A172 (cell line): Measurements from ENCODE around the gene ESYT2. TPM values are rescaled to one million over a fixed set of nuclear protein-coding genes. Genes with fewer than 3 reads are reported as not detected.
"Not testable (repeated sequence)": the region's sequence is repeated elsewhere in the genome, so short reads cannot be mapped to it uniquely, and the experiment has no call there.

Experiments used
- DNase-seq: peaks from one replicate; pipeline ENCODE4 v3.0.0-alpha.2; 2015; ENCODE audit warnings: low spot score
- total RNA-seq: library from RNA; depleted of rRNA; stranded (reverse); fragments of >200 nt; shearing (Covaris generic); gene quantifications from 2 replicates; pipeline ENCODE4 v1.2.3, GENCODE V29; 2014

The ESYT2 gene
- total RNA-seq, 1 experiment from 2014 or later, result 48.4 TPM

DNA sequence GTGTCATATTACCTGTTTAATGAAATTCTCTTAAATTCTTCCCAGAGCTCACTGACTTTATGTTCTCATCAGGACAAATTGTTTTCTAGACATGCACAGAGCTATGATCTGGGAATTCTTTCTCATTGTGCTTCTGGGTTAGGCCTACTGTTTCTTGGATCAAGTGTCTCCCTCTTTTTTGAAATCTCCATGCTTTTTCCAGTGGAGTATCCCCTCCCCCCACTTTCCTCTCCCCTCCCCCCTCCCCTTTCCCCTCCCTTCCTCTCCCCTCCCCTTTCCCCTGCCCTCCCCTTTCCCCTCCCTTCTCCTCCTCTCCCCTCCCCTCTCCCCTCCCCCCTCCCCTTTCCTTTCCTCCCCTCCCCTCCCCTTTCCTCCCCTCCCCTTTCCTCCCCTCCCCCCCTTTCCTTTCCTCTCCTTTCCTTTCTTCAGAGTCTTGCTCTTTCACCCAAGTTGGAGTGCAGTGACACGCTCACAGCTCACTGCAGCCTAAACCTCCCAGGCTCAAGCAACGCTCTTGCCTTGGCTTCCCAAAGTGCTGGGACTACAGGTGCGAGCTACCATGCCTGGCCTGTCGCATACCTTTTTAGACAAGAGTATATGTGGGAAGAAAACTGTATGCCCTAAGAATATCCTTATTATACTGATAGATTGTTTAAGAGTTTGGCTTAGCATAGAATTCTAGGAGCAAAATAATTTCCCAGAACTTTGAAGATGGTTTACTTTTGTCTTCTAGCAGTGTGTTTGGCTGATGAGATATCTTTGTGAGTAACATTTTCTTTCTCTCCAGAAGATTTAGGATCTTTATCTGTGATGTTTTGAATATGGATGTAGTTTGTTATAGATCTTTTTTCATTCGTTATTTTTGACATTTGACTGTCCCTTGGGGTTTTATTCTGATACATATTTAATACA, 29.5 kb upstream of the ESYT2 start:
- DNase-seq, result no peak

DNA sequence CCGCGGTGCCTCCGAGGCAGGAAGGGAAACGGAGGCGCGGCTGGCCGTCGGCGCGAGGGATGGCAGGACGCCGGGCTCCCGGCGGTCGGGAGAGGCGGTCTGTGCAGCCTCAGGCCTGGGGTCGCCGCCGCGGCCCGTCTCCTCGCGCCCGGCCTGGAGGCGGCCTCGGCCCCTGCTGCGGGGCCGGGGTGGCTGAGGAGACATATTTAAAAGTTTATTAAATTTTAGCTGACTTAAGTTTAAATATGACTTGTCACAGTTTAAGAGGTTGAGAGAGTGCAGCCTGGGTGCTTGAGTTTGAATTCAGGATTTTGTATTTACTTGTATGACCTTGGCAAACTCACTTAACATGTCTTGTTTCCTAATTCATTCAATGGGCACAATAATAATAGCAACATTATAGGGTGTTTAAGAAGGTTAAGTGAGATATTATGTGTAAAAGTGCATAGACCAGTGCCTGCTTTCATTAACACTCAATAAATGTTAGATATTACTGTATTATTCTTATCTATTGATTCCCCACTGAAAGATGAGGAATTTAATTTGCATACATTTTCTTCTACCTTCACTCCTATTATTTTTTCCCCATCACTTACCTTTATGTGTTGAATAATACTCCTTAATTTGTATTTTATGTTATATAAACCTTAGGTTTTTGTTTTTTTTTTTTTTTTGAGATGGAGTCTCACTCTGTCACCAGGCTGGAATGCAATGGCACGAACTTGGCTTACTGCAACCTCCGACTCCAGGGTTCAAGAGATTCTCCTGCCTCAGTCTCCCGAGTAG, 27.8 kb upstream of the ESYT2 start:
- no peak for DNase-seq

DNA sequence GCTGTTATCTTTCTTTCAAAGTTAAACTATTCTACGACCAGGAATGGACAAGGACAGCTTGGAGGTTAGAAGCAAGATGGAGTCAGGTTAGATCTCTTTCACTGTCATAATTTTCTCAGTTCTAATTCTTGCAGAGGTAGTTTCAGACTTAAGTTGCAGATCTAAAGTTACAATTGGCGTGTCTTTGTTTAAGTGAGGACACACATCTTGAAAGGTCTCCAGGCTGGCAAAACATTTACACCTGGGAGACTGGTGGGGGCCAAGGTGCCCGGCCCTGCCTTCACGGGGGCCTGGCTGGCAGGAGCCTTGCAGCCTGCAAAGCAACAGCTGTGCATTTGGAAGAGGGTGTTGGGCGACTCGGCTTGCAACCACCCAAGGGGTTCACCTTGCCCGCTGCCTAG, 25.4 kb upstream of the ESYT2 start:
- DNase-seq, result no peak

DNA sequence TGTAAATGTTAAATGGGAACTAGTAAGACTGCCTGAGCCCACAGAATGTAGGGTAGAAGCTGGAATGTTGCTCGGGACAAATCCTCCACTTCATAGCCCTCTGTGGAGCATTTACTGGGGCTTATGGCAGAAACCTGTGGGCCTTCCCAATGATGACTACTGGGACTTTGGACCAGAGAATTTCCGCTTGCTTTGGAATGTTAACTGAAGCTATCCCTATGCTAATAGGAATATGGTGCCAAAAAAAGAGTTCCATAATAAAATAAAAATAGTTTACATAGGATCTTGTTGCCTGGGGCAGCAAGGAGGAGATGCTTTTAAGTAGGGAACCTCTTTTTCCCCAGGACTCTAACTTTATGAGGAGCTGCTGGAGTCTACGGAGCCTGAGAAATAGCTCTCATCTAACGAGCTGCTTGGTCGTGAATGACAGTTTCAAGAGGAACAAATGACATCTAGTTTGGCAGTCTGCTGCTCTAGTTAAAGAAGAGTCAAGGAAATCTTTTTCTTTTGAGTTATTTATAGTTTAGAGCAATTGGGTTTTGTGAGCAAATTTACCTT, 21.3 kb upstream of the ESYT2 start:
- no peak for DNase-seq

DNA sequence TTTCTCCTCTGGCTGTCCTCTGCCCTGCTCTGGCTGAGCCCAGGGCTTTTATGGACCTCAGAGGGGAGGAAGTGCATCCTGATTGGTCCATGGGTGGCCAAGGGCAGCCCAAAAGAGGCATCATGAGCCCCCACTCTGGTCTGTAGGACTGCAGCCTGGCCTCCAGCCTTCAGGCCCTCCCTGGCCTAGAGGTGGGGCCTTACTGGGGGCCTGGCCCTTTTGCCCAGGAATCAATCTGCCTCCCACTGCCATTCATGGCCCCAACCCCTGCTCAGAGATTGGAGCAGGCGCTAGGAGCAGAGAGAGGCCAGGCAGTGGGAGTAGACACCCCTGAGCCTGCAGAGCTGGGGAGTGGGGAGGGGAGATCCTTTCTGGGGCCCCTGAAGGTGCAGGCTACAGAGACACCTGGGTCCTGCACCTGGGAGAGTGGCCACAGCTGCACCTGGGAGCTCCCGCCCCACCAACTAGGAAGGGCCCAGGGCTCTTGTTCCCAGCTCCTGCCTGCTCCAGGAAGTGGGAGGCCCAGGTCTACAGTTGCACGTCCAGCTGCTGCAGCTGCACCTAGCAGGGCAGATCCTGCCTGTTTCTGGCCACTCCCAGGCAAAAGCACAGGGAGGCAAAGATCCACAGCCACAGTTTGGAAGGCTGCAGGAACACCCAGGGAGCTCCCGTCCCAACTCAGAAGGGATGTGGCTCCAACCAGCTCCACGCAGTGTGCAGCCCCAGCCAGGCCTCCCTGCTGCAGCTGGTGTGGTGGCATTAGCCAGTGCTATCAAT, 20.6 kb upstream of the ESYT2 start:
- DNase-seq, result no peak

DNA sequence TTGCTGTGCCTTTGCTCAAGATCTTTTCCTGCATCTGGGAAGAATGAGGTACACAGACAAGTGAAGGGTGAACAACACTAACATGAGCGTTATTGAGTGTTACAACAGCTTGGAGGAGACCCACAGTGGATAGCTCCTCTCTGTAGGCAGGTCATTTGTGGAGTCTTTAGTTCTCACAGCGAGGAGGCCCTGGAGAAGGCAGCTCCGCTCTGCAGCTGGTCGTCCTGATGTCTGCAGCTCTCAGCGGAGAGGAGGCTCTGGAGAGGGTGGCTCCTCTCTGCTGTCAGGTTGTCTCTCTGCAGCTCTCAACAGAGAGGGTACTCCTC, 20.1 kb upstream of the ESYT2 start:
- DNase-seq, result no peak

DNA sequence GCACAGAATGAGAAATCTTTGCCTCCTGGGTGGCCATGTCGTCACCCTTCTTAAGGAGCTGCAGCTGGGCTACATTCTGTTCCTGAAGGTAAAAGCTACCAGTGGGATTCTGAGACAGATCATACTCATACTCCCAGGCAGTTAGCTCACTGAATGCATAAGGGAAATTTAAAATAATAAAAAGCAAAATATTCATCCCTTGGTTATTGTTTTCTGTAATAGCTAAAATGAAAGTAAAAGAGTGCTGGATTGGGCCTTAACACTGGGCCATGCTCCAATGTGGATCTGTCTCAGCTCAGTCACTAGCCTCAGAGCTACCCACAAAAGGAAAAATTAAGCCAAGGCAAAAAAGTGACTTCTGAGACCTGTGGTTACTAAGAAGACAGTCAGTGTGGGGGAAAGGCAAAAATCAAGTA, 18.1 kb upstream of the ESYT2 start:
- no peak for DNase-seq

DNA sequence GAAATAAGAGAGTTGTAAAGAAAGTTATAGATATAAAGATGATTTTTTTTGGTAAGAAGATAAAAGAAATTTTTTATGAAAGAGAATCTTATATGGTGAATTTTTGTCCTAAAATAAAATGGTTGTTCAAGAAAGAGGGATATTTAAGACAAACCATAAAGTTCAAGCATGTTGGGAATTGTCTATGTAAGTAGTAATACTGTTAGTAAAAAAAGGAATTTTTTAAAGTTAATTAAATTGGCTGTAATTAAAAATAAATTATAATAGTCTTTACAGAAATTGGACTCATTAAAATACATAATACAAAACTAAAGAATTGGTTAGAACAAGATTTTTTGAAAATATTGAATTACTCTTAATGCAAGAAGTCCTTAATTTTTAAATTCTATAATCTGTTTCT, 17.0 kb upstream of the ESYT2 start:
- DNase-seq, result no peak

DNA sequence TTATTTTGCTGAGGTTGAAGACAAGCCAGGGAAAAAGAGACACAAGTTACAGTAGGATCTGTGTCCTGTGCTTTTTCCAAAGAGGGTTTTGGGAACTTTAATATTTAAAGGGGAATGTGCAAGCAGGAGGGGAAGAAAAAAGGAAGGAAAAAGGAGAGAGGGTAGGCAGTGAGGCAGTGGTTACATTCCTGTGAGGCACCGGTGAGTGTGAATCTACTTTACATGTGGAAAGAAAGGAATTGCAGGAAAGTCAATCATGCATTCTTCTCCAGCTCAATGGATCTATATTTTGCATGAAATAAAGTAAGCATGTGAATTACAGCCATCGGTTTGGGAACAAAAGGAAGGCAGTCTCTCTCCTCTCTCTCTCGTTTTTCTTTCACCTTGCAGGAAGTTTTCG, 14.5 kb upstream of the ESYT2 start:
- DNase-seq, result no peak

DNA sequence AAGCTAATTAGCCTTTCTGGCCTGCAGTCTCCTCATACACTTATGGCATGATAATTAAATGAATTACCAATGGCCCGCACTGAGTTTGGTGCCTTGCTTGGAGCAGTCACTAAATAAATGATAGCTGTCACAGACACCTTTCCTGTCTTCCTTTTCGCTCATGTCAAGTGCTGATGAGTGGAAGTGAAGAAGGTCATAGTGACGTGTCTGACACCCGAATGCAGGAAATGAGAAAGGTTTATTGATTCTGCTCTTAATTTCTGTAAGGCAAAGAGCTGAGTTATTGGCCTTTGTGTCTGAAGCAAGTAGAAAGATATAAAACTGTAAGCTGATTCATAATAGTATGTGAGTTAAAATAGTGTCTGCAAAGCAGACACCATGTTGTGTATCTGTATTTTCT, 13.2 kb upstream of the ESYT2 start:
- DNase-seq, result no peak

DNA sequence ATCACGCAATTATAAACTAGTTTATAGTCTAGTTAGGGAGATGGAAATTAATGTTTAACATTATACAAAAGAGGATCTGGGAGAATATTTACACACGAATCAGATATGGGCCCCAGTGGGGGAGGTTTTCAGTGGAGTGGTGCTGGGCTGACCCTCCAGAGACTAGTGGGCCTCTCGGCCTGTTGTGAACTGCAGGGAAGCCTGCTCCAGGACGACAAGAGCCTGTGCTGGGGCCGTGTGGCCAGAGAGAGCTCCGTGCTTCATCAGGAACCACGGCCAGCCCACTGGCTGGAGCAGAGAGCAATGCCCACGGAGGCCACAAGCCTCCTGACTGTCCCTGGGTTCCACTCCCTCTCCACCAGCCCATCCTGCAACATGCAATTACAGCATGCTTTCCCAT, 11.3 kb upstream of the ESYT2 start:
- no peak for DNase-seq

DNA sequence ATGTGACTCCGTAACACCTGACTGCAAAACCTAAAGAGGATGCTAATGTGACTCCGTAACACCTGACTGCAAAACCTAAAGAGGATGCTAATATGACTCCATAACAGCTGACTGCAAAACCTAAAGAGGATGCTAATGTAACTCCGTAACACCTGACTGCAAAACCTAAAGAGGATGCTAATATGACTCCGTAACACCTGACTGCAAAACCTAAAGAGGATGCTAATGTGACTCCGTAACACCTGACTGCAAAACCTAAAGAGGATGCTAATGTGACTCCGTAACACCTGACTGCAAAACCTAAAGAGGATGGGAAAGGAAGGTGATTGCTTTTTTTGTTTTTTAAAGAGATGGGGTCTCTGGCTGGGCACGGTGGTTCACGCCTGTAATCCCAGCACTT, 9.9 kb upstream of the ESYT2 start:
- DNase-seq, result not testable (repeated sequence)

DNA sequence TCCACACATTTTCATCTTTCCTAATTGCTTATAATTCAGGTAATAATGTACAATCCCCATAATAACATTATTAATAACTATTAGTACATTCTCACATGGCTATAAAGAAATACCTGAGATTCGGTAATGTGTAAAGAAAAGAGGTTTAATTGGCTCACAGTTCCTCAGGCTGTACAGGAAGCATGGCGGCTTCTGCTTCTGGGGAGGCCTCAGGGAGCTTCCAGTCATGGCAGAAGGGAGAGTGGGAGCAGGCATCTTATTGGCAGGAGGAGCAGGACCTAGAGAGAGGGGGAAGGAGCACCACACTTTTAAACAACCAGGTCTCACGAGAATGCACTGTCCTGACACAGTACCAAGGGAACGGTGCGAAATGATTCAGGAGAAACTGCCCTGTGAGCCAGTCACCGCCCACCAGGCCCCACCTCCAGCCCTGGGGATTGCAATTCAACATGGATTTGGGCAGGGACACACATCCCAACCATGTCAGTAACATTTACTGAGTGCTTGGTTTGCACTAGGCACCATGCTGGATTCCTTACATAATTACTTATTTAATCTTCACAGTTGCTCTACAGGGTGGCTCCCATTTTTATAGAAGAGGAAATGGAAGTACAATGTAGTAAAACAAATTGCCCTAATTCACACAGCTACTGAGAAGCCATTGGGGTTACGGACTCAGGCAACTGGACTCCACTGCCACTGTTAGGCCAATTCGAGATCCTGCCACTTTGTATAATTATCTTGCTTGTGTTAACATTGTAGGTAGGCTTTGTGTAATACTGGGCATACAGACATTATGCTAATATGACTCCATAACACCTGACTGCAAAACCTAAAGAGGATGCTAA, 8.7 kb upstream of the ESYT2 start:
- no peak for DNase-seq

DNA sequence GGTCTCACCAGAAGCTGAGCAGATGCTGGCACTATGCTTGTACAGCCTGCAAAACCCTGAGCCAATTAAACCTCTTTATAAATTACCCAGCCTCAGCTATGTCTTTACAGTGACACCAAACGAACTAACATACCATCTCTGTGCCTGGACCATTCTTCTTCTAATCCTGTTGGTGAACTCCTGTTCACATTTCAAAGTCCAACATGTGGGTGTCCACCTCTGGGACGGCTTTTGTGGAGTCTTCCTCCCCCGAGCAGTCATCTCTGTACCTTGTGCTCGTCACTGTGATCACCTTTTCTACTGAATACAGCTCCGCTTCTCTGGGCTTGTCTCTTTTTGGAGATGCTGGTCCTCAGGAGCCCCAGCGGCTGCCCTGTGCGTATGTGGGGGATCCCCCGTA, 7.4 kb upstream of the ESYT2 start:
- no peak for DNase-seq

DNA sequence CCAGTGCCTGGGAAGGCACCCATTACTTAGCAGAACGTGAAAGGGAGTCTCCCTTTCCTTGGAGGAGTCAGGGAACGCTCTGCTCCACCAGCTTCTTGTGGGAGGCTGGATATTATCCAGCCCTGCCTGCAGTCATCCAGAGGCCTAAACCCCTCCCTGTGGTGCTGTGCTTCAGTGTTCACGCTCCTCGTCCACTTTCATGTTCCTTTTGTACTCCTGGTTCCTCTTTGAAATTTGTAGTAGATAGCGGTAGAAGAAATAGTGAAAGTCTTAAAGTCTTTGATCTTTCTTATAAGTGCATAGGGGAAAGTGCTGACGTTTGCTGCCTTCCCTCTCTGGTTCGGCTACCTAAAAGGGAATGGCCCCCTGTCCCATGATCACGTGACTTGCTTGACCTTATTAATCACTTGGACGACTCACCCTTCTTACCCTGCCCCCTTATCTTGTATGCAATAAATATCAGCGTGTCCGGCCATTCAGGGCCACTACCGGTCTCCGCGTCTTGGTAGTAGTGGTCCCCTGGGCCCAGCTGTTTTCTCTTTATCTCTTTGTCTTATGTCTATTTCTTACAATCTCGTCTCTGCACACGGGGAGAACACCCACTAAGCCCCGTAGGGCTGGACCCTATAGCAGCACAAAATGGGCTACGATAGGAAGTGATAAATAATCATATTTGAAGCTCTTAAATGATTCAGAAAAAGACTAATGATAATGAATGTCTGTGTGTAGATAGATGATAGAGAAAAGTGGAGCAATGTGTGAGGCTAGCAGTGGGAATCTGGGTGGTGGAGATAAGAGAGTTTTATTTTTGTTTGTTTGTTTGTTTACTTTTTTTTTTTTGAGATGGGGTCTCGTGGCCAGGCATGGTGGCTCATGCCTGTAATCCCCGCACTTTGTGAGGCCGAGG, 5.8 kb upstream of the ESYT2 start:
- no peak for DNase-seq

DNA sequence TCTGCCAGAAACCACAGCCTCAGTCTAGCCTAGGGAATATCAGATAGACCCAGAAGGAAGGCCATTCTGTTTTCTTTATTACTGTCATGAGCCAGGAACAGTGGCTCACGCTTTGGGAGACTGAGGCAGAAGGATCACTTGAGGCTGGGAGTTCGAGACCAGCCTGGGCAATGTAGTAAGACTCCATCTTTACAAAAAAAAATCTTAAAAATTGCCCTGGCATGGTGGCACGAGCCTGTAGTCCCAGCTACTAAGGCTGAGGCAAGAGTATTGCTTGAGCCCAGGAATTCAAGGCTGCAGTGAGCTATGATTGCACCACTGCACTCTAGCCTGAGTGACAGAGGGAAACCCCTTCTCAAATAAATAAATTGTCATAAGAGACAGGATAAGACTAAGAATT, 3.7 kb upstream of the ESYT2 start:
- DNase-seq, result no peak

DNA sequence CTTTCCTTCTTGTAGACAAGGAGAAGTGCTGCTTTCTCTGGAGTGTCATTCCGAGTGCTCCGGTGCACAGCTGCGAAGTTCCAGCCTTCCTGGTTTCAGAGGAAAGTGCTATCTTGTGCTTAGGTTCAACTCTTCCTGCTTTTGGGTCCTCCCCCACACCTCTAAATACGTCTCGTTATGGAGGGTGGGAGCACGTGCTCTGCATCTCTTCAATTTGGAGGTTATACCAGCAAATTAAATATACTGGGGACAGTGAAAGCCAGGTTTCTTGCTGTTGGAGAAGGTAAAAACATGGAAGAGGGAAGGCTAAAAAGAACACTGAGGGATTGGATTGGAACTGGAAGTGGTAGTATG, 2.4 kb upstream of the ESYT2 start:
- DNase-seq, result no peak

DNA sequence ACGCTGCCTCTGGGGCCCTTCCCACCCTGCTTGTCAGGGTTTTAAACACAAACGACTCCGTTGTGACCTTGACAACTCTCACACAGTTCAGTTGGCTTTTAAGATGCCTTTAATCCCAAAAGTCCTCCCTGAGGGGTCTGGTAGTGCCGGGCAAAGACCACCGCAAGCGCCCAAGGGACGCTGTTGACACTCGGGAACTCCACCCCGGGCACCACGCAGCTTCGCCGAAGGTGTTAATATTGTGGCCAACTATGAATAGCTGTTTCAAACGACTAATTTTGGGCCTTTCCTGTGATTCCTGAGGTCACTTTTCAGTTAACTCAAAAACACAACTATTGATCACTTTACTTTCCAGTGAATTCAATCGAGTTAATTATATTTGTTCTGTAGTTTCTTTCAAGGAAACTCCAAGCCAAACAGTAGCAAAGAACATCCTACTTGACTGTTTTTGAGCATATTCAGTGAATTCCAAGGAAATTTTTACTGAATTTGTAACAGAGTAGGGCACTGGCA, 958 bp upstream of the ESYT2 start:
- no peak for DNase-seq

DNA sequence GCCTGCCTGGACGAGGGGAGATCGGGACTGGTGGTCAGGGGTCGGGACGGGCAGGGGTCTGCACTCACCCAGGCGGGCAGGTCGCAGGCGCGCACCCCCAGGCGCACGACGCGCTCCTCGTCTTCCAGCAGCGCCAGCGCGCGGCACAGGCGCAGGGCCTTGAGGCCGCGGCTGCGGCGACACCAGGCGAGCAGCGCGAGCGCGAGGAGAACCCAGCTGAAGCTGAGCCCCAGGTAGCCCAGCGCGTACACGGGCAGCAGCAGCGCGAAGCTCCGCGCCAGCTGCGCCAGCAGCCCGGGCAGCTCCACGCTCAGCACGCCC, 328 bp downstream of the ESYT2 start:
- DNase-seq, result peak; percentile 38
